ENCODE measurements around the gene GAS7. TPM values are rescaled to one million over a fixed set of nuclear protein-coding genes. Genes with fewer than 3 reads are reported as not detected.

The GAS7 gene
- total RNA-seq, 1 experiment from 2014 or later: 12.3 TPM

DNA sequence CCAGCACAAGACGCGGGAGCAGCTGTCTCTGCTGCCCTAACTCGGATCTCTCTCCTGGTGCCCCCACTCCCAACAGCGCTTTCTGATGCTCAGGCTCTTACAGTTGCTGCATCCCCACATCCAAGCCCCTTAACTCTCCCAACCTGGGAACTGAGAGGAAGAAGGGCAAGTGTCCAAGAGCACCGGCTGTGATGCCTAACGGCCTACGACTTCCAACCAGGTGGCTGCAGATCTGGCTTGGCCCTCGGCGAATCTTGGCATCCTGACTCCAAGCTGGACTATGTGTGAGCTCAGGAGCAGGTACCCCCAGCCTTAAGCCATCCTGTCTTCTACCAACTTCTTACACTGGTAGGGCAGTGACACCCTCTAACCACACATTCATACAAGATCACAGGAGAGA, 255.1 kb downstream of the GAS7 start (continued):
- TF ChIP-seq PRDM15 (CRISPR knock-in tag; IDR thresholded peaks at IDR 0.05): no peak
- TF ChIP-seq ZMAT4 (CRISPR knock-in tag; IDR thresholded peaks at IDR 0.05): no peak
- TF ChIP-seq ZNF232 (CRISPR knock-in tag; IDR thresholded peaks at IDR 0.05): no peak
- TF ChIP-seq FOXP1 (CRISPR knock-in tag; IDR thresholded peaks at IDR 0.05; ENCODE audit: borderline replicate concordance): no peak
- no peak for TF ChIP-seq JAZF1 (CRISPR knock-in tag; IDR thresholded peaks at IDR 0.05)
- TF ChIP-seq, protein P1, sequence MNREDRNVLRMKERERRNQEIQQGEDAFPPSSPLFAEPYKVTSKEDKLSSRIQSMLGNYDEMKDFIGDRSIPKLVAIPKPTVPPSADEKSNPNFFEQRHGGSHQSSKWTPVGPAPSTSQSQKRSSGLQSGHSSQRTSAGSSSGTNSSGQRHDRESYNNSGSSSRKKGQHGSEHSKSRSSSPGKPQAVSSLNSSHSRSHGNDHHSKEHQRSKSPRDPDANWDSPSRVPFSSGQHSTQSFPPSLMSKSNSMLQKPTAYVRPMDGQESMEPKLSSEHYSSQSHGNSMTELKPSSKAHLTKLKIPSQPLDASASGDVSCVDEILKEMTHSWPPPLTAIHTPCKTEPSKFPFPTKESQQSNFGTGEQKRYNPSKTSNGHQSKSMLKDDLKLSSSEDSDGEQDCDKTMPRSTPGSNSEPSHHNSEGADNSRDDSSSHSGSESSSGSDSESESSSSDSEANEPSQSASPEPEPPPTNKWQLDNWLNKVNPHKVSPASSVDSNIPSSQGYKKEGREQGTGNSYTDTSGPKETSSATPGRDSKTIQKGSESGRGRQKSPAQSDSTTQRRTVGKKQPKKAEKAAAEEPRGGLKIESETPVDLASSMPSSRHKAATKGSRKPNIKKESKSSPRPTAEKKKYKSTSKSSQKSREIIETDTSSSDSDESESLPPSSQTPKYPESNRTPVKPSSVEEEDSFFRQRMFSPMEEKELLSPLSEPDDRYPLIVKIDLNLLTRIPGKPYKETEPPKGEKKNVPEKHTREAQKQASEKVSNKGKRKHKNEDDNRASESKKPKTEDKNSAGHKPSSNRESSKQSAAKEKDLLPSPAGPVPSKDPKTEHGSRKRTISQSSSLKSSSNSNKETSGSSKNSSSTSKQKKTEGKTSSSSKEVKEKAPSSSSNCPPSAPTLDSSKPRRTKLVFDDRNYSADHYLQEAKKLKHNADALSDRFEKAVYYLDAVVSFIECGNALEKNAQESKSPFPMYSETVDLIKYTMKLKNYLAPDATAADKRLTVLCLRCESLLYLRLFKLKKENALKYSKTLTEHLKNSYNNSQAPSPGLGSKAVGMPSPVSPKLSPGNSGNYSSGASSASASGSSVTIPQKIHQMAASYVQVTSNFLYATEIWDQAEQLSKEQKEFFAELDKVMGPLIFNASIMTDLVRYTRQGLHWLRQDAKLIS (CRISPR knock-in tag; IDR thresholded peaks at IDR 0.05; ENCODE audit: borderline replicate concordance): no peak

DNA sequence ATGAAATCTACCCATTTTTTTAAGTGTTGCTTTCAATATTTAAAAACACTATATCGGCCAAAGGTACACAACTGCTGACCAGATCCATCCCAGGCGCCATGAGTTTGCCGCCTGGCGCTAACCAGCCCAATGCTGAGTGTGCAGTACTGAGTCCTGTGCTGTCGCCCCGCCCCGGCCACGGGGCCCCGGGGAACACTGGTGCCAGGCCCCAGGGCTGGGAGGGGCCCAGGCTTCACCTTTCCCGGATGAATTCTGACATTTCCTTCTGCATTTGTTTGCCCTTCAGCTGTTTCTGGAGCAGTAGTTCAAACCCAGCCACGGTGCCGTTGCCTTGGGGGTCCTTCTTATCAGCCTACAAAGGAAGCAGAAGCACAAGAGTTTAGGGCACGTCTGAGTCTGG, 255.5 kb downstream of the GAS7 start:
- ATAC-seq (no peak), DNase-seq (ENCODE audit: low spot score) (no peak)
- Mint-ChIP-seq H3K4me1 (no peaks in the 10 kb centered on the region), H3K4me3 (no peak overlapping the region), H3K36me3 (peaks cover 5% of the 10 kb centered on the region; the same call in 1 of the 2 replicates), H3K27ac (no peak overlapping the region), H3K27me3 (ENCODE audit: low read depth) (no peaks in the 10 kb centered on the region), H3K9me3 (peaks cover 7% of the 10 kb centered on the region; the same call in 1 of the 2 replicates)
- CTCF ChIA-PET: interaction anchor here (1.1 kb wide), 1 partner anchor 14 kb away, joined by 5 read pairs; no protein-coding TSS in a partner anchor
- POLR2A ChIA-PET: no interaction called here
- no peak for TF ChIP-seq MLX (CRISPR knock-in tag; IDR thresholded peaks at IDR 0.05)
- no peak for TF ChIP-seq PRDM15 (CRISPR knock-in tag; IDR thresholded peaks at IDR 0.05)
- no peak for TF ChIP-seq GABPB1 (CRISPR knock-in tag; IDR thresholded peaks at IDR 0.05)
- TF ChIP-seq, protein P2, sequence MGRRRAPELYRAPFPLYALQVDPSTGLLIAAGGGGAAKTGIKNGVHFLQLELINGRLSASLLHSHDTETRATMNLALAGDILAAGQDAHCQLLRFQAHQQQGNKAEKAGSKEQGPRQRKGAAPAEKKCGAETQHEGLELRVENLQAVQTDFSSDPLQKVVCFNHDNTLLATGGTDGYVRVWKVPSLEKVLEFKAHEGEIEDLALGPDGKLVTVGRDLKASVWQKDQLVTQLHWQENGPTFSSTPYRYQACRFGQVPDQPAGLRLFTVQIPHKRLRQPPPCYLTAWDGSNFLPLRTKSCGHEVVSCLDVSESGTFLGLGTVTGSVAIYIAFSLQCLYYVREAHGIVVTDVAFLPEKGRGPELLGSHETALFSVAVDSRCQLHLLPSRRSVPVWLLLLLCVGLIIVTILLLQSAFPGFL (CRISPR knock-in tag; IDR thresholded peaks at IDR 0.05; ENCODE audit: borderline replicate concordance): no peak
- no peak for TF ChIP-seq ZBTB21 (CRISPR knock-in tag; IDR thresholded peaks at IDR 0.05; ENCODE audit: borderline replicate concordance)
- TF ChIP-seq CDX4 (CRISPR knock-in tag; IDR thresholded peaks at IDR 0.05; ENCODE audit: borderline replicate concordance): no peak
- TF ChIP-seq GRHL2 (CRISPR knock-in tag; IDR thresholded peaks at IDR 0.05; ENCODE audit: insufficient replicate concordance, severe bottlenecking): no peak
- TF ChIP-seq E2F1 (CRISPR knock-in tag; IDR thresholded peaks at IDR 0.05): no peak
- TF ChIP-seq FOXK1 (CRISPR knock-in tag; IDR thresholded peaks at IDR 0.05): no peak
- no peak for TF ChIP-seq ZNF219 (CRISPR knock-in tag; IDR thresholded peaks at IDR 0.05; ENCODE audit: borderline replicate concordance)
- no peak for TF ChIP-seq CBFB (CRISPR knock-in tag; IDR thresholded peaks at IDR 0.05; ENCODE audit: low read depth)
- TF ChIP-seq TP53 (CRISPR knock-in tag; IDR thresholded peaks at IDR 0.05): no peak
- TF ChIP-seq, protein P3, sequence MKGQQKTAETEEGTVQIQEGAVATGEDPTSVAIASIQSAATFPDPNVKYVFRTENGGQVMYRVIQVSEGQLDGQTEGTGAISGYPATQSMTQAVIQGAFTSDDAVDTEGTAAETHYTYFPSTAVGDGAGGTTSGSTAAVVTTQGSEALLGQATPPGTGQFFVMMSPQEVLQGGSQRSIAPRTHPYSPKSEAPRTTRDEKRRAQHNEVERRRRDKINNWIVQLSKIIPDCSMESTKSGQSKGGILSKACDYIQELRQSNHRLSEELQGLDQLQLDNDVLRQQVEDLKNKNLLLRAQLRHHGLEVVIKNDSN (CRISPR knock-in tag; IDR thresholded peaks at IDR 0.05): no peak
- no peak for TF ChIP-seq FOXJ3 (CRISPR knock-in tag; IDR thresholded peaks at IDR 0.05; ENCODE audit: borderline replicate concordance)

Data from WTC11 (cell line).